LNCAP (cell line): ENCODE results near the gene ELMO1.

Experiments
- CTCF ChIP-seq: fragments of 450-650 bp; IDR thresholded peaks from 2 replicates; pipeline ENCODE4 v1.5.1; 2017; ENCODE audit warnings: mild to moderate bottlenecking

The ELMO1 gene

GRCh38 chr7:37037286-37037685, 411.4 kb downstream of the ELMO1 start:
- no peak for TF ChIP-seq CTCF

DNA sequence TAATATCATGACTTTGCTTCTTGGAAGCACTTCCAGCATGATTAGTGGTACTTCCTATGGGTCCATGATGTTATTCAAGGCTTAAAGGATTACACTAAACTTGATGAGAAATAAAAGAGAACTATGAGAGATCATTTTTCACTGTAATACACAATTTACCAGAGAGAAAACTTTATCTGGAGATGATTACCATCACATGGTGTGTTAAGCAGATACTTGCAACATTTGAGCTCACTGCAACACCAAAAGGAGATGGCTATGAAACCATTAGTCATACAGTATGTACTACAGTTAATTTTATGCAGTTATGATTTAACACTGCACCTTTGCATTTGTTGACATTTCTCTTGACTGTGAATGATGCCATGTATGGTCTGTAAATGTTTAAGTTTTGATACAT, 413.0 kb downstream of the ELMO1 start:
- no peak for TF ChIP-seq CTCF

DNA sequence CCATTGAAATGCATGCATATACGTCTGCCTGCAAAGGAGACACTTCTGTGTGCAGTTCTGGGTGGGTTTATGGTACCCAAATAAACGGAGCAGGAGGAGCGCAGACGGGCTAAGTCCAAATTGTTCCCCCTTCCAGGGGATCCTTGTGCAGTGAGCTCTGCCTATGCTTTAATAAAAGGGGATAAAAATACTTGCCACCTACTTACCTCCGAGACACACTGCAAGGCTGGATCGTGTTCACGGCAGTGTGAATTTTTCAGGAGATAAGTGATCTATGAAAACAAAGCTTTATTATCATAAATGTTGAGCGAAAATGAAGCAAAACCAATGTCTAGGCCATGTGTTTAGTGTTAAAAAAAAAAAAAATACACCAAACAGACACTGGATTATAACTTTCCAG, 415.5 kb downstream of the ELMO1 start:
- TF ChIP-seq CTCF = no peak

GRCh38 chr7:37032258-37032601, 416.4 kb downstream of the ELMO1 start:
- TF ChIP-seq CTCF = no peak

- no peak for TF ChIP-seq CTCF
Observed at GRCh38 chr7:37031571-37032257, 416.9 kb downstream of the ELMO1 start.

DNA sequence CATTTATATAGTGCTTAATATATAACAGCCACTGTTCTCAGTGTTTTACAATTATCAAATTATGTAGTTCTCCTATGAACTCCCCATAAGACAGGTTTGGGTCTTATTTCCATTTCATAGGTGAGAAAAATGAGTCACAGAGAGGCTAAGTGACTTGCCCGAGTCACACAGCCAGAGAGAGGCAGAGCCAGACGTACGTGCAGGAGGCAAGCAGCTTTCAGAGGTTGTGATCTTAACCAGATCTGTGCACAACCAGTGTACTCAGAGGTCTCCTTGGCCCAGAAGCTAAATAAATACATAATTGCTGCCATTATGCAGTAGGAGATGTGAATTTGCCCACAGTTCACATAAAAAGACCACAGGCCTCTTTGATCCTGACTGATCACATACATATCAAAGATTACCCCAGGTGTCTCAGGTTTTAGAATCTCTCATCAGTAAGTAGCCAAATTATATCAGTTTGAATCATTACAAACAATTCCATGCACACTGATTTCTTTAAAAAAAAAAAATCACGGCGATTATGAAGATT, 419.7 kb downstream of the ELMO1 start:
- TF ChIP-seq CTCF = no peak

DNA sequence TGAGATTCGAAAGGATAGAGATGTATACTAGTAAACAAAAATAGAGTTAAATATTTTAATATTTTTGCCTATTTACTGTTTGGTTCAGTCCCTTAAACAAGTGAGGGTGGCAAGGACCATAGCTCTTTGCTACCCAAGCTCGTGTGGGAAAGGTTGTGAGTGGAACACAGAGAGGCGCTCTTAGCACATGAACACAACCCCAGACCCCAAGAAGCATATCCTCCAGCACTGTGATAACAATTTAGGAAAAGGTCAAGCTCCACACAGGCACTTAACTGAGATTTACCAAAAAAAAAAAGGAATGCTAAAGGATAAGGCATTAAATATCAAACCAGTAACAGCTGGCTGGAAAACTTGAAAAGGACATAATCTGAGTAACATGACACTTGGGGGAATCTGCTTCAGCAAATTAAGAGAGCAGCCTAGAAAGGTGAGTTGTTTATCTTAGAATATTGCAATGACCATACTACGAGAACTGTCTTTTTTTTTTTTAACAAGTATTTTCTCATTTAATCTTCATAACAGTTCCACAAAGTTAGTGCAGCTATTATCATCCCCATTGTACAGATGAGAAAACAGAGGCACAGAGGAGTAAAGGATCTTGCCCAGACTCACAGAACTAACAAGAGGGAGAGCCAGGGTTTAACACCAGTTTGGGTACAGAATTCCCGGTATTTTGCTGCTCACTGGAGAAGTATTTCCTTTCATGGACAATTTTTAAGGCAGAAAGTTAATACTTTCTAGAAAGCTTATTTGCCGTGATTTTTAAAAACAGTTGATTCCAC, 420.9 kb downstream of the ELMO1 start:
- no peak for TF ChIP-seq CTCF
